ACHN (cell line): ENCODE results near the gene ATP5PD.
"Not testable (repeated sequence)": the region's sequence is repeated elsewhere in the genome, so short reads cannot be mapped to it uniquely, and the experiment has no call there.

Experiments used
- DNase-seq: peaks from one replicate; pipeline ENCODE4 v3.0.0-alpha.2; 2015
- in situ Hi-C: cut with HindIII; loops from 2 replicates; pipeline ENCODE4 v1.10.0; 2017; ENCODE audit warnings: low sequenced_read_pairs, low pct_ligation_motif_present, low pct_unique_long_range_greater_than_20kb

The ATP5PD gene

DNA sequence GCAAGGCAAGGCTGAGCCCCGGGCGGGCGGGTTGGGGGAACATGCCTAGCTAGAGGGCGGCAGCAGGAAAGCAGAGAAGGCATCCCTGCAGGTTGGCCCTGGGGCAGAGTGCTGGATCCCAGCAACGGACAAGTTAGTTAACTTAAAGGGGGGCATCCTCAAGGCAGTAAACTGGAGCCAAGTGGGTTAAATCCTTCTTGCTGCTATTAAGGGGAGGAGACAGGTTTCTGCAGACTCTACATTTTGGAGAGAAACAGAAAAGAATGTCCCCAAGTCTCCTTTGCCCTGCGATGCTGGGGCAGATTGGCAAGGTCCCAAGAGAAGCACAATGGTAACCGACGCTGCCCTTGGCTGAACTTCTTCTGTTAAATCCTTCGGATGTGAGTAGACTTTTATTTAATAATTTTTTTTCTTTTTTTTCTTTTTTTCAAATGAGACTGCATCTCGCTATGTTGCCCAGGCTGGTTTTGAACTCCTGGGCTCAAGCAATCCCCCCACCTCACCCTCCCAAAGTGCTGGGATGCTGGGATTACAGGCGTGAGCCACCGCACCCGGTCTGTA, 14.0 kb downstream of the ATP5PD start:
- peak; percentile 19 for DNase-seq
- in situ Hi-C loops, result no loop called here

DNA sequence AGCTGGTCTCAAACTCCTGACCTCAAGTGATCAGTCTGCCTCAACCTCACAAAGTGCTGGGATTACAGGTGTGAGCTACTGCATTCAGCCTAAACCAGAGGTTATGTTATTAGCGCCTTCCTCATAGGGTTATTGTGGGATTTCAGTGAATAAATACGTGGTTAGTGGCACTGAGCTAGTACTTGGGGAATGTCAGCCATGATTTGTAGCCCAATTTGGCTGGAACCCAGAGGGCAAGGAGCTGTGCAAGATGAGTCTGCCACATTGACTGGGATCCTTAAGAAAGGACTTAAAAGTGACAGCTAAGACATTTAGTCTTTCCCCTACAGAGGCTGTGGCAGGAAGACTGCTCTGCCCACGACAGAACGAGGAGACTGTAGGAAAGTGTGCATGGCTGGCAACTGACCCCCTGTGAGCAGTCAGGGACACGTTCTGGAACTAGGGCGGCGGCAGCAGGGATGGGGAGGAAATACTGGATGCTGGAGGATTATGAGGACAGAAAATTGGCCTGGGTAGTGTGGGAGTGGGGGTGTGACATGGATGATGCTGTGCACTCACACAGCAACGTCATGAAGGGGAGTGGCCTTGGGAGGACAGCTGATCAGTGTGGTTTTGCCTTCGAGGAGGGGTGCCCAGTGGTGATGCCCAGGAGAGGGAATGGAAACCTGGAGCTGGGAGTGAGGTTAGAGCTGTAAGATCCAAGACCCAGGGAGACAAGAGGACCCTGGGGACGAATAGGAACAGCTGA, 14.6 kb downstream of the ATP5PD start:
- DNase-seq, result peak; percentile 79
- in situ Hi-C loops, result no loop called here

DNA sequence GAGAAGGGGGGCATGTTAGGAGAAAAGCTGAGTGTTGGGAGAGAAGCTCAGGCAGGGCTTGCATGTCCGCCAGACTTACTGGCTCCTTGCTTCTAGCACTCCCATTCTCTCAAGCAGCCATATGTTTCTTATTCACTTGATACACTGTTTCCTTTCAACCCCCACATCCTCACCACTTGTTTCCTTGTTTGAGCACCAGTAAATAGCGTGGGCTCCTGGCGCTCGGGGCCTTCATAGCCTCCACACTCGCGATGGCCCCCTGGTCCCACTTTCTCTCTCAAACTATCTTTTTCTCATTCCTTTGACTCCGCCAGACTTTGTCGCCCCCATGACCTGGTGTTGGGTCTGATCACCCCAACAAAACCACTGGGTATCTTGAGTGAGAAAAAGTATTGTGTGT, 16.6 kb downstream of the ATP5PD start:
- in situ Hi-C loops, result no loop called here

DNA sequence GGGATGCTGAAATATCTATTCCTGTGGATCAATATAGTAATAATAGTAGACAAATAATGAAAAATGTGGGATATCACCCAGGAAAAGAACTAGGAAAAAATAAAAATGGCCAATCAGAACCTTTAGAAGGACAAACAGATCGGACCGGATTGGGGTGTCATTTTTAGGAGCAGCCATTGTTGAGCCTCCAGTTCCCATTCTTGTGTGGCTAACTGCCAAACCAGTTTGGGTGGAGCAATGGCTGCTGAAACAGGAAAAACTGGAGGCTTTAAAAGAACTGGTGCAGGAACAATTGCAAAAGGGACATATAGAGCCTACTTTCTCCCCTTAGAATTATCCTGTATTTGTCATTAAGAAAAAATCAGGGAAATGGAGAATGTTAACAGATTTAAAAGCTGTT, 20.1 kb downstream of the ATP5PD start:
- DNase-seq, in situ Hi-C loops: not testable (repeated sequence)

More for the DNA sequence above, 16.6 kb downstream of the ATP5PD start:
- no peak for DNase-seq

DNA sequence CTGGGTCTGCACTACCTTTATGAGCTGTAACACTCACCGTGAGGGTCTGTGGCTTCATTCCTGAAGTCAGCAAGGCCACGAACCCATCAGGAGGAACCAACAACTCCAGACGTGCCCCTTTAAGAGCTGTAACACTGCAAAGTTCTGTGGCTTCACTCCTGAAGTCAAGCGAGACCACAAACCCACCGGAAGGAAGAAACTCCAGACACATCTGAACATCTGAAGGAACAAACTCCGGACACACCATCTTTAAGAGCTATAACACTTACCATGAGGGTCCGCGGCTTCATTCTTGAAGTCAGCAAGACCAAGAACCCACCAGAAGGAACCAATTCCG, 21.4 kb downstream of the ATP5PD start:
- in situ Hi-C loops, DNase-seq: not testable (repeated sequence)

DNA sequence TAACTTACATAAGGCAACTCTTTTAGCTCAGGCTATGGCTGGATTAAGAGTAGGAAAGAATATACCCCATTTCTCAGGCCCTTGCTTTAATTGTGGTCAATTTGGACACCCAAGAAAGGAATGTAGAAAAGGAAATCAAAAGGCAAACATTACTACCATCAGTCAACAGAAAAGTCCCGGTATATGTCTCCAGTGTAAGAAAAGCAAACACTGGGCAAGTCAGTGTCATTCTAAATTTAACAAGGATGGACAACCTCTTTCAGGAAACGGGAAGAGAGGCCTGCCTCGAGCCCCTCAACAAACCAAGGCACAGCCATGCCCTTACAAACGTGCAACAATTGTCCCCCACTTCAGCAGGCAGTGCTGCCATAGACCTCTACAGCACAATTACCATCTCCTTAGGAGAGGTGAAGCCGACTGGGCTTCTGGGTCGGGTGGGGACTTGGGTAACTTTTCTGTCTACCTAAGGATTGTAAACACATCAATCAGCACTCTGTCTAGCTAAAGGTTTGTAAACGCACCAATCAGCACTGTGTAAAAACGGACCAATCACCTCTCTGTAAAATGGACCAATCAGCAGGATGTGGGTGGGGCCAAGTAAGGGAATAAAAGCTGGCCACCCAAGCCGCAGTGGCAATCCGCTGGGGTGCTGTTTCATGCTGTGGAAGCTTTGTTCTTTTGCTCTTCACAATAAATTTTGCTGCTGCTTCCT, 21.9 kb downstream of the ATP5PD start:
- in situ Hi-C loops, result no loop called here
- DNase-seq, result no peak

DNA sequence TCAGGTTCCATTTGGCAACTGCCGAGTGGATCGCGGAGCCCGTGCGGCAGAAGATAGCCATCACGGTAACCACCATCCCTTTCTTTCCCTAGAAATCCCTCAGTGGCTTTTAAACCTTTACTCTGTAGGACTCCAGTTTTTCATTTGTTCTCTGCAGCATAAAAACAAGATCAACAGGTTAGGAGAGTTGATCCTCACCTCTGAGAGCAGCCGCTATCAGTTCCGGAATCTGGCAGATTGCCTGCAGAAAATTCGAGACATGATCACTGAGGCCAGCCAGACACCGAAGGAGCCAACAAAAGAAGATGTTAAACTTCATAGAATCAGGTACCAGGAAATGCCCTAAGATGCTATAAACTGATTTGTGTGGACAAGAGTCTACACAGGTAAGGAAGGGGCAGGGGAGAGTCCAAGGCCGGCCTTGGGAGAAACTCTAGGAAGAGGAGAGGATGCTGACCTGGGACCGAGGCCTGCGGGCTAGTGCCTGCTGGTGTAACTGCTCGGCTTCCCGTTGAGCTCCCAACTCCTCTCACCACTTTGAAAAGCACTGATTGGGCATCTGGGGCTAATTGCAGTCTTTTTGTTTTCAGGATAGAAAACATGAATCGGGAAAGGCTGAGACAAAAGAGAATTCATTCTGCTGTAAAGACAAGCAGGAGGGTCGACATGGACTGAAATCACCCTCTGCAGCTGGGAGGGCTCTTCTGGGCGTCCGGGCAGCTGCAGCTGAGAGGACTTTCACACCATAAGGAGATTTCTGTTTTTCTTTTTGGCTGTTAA, 26.2 kb downstream of the ATP5PD start:
- DNase-seq, result no peak
- in situ Hi-C loops, result no loop called here

DNA sequence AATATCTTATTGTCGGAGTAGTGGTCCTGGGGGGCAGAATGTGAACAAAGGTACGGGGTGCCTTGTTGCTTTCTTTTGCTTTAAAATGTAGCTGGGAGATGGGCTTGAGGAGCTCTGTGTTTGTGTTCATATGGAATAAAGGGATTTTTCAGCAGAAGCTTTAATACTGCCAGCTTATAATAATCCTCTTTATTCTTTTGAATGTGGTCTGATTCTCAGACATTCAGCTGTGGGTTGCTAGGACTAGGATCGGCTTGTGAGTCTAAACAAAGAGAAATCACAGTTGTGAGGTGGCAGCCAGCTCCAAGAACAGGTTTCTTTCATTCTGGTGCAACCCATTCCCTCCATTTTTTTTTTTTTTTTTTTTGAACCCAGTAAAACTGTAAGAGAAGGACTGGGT, 27.1 kb downstream of the ATP5PD start:
- in situ Hi-C loops, result no loop called here

DNA sequence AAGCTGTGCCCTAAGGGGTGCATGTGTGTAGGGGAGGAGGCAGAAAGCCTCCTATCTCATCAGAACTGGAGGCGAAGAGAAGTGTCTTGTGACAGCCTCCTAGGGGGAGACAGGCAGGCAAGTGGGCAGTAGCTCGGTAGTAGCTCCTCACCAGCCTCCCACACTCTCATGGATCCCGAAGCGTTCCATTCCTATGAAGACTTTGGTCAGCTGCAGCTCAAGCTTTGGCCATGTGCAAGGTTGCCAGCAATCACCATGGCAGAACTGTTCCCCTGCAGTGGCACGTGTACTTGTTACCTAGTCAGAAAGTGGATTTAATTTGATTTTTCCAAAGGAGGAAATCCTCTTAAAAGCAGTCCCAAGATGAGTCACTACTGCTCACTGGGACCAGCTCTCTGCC, 27.6 kb downstream of the ATP5PD start:
- in situ Hi-C loops, result no loop called here
- DNase-seq, result no peak

More for the DNA sequence above, 27.1 kb downstream of the ATP5PD start:
- no peak for DNase-seq

DNA sequence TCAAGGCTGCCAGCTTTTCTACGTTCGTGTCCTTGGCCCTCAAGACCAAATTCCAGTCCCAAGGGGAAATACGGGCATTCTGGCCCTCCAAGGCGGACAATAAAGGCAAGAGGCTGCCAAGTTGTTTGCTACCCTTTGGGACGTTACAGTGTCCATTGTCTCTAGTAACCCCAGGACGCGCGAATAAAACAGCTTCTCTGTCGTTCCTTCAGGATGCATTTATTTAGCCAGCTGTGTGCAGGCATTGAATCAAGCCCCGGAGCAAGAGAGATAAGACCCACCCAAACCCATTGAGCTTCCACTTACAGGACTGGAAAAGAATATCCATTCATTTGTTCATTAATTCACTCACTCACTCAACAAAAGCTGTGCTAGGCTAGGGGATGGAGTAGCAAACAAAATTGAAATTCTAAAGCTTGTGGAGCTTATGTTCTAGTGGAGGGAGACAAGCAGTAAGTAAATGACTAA, 33.6 kb downstream of the ATP5PD start:
- DNase-seq, result no peak
- in situ Hi-C loops, result no loop called here

DNA sequence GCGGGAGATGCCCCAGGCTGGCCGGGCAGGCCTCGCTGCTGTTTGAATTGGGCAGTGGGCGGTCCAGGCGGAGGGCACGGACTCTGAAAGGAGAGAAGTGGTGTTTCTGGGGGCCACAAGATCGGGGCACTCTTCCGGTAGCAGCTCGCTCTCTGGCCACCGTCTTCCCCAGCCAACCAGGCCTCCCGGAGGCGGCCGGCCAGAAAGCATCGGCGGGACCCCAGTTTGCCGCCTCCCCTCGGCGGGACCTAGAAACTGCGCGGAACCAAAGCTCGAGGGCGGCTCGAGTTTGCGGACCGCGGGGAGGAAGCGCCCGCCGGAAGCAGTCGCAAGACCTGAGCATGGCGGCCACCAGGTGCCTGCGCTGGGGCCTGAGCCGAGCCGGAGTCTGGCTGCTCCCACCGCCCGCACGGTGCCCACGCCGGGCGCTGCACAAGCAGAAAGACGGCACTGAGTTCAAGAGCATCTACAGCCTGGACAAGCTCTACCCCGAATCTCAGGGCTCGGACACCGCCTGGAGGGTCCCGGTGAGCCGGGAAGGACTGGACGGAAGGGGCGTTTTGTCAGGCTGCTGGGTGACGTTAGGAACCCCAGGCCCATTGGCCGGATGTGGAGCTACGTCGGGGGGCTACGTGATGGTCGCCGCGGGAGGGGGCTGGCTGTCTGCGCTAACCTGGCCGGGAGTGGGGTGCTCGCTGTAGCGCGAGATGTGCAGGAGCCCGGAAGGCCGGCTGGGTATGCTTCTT, 34.2 kb downstream of the ATP5PD start, which contains the start of gene MRPL58:
Gene MRPL58 (plus strand): TSS at position 325 of the 746 bp plus-strand sequence. CDS start 17 bp downstream, at position 342.
- DNase-seq, result peak; percentile 91
- in situ Hi-C loops, result no loop called here

DNA sequence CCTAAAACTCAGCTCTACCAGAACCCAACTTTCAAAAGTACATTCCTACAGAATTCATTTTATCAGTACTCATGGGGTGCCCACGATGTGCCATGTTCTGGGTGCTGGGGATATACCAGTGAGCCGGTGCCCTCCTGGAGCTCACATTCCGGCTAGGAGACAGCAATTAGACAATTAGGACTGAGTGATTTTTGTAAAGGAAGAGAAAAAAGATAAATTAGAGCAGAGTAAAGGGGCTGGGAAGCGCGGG, 34.7 kb downstream of the ATP5PD start:
- in situ Hi-C loops, result no loop called here
- no peak for DNase-seq

DNA sequence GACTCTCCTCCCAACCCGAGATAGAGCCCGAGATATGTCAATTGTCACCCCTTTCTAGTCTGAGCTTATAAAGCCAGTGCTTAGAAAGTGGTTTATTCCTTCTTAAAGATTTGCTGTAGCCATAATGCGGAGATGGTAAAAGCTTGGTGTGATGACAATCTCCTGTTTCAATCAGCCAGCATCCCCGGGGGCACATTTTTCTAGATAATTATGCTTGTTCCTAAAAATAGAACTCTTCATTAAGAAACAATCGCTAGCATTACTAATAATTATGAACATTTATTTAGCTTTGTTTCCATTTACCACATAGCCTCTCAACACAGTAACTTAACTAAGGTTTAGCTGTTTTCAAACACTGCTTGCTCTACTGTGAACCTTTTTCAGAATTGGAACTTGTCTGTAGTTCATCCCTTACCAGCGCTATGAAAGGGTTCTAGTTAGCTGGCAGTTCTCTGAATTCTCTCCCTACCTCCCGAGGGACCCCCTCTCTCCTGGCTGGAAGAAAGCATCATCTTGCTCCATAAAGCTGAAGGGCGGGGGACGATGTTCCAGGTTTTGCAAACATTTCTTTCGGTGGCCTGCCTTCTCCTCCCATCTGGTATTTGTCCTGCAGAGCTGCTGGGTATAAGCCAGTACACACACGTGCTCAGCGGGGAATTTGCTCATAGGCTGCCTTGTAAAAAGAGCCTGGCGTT, 35.2 kb downstream of the ATP5PD start:
- DNase-seq, result no peak

DNA sequence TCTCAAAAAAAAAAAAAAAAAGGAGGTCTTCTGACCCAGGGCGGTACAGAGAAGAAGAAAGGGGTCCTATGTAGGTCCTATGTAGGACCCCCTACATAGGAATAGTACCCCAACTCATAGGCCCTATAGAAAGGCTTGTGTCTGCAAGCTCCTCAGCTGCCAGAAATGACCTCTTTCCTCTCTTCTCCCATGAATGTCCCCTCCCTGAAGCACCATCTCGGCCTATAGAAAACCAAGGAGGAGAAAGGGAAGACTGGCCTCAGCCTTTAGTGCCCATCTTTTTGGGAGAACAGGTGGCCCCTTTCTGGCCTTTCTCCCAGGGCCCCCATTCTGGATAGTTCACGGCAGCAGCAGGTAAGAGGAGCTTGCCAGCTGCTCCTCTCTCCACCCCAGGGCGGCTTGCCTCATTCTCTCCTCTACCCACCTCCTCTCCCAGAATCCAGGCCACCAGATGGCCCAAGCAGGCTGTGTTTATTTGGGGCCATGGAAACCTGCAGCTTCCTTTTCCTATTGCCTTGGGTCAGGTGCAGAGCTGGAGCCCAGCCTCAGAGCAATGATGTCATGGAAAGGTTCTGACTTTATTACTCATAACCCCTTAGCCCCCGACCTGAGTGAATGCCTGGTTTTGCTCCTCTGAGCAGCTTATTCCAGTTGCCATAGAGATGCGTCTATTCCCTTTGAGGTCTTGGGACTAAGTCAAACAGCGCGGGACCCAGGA, 35.9 kb downstream of the ATP5PD start:
- peak; percentile 57 for DNase-seq
- in situ Hi-C loops, result no loop called here

More for the DNA sequence above, 35.2 kb downstream of the ATP5PD start:
- in situ Hi-C loops, result no loop called here

DNA sequence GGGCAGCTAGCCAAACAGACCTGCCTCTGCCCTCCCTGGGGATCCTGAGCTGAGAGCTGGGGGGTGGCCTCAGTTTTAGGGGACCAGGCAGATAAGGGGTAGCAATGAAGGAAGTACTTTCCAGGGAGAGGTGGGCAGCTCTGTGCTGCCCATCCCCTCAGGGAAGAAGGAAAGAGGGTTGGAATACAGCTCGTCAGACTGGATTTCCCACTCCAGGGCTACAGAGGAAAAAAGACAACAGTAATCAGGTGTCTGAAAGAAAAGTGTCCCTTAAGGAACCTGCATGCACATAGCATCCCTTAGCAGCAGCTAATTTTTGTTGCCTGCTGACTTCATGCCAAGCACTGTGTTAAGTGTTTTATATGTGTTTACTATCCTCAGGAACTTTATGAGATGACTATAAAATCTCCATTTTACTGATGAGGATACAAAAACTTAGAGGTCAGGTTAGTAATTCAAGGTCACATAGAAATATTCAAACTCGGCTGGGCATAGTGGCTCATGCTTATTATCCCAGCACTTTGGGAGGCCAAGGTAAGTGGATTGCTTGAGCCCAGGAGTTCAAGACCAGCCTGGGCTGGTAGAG, 37.5 kb downstream of the ATP5PD start:
- DNase-seq, result no peak
- in situ Hi-C loops, result no loop called here

DNA sequence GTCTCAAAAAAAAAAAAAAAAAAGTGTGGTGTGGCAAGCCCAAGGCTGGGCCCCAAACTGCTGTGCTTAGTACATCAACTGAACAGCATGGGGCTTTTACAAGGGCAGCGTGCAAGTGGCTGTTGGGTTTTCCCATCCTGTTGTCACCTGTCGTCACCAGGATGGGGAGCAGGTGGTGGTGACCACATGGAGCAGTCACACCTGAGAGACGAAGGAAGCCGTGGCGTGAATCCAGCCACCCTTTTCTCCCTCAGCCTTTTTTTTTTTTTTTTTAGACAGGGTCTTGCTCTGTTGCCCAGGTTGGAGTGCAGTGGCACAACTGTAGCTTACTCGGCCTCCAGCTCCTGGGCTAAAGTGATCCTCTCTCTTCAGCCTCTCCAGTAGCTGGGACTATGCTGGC, 38.4 kb downstream of the ATP5PD start:
- in situ Hi-C loops, result no loop called here
- no peak for DNase-seq

DNA sequence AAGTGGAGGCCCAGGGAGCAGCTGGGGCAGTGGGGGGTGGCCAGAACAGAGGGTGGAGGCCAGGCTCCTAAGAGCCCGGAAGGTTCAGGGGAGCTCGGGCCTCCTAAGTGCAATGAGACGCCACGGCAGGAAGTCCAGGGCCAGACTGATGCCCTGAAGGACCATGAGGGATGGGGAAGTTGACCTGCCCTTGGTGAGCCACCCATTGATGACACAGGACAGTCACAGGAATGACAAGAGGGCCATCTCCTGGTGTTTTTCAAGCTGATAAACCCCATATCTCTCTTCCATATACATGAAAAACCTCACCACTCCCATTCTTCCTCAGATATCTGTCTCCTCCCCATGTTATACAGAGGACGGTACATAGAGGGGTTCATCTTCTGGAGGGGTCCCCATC, 40.1 kb downstream of the ATP5PD start:
- no peak for DNase-seq

More for the DNA sequence above, 40.1 kb downstream of the ATP5PD start:
- in situ Hi-C loops, result no loop called here
